Measurements from ENCODE around the gene FBXW7. TPM values are rescaled to one million over a fixed set of nuclear protein-coding genes. Genes with fewer than 3 reads are reported as not detected.

FBXW7 gene
- total and polyA plus RNA-seq, 2 of the 13 experiments (the other 11 are each of a cell fraction or from before 2014, with no cell fraction given), result 5.0 to 40.9 TPM

- intact Hi-C loops (cut with micrococcal nuclease; ENCODE audit: unreplicated experiment) (no loop called here), in situ Hi-C loops (cut with HindIII; ENCODE audit: extremely low pct_ligation_motif_present, low pct_unique_long_range_greater_than_20kb) (no loop called here)
- Histone ChIP-seq H3K4me2 (ENCODE audit: low read depth, low read length) (no peak overlapping the region), H3K9me3 (ENCODE audit: low read length) (no peaks in the 10 kb centered on the region), H3K4me1 (ENCODE audit: insufficient read depth, low read length) (no peaks in the 10 kb centered on the region), H3K27ac (ENCODE audit: extremely low read length, insufficient read depth, low read length) (no peak overlapping the region), H4K20me1 (ENCODE audit: insufficient read depth, low read length) (no peaks in the 10 kb centered on the region), H3K9ac (ENCODE audit: insufficient read depth, low read depth, low read length) (no peak overlapping the region), H3K79me2 (ENCODE audit: insufficient read depth, low read length) (no peaks in the 10 kb centered on the region), H2AFZ (ENCODE audit: low read length) (no peak overlapping the region), H3K27me3 (ENCODE audit: control insufficient read depth in 1 of 2, insufficient read depth in 2 of 2, low read length in 2 of 2) (peaks cover 0 to 3% of the 10 kb centered on the region in 2 experiments; a peak in 1 of 5 replicates), H3K4me3 (replicated peaks in 1 of 3; ENCODE audit: insufficient read depth in 1 of 3, low read depth in 2 of 3, low read length in 3 of 3) (no peak overlapping the region), H3K36me3 (replicated peaks in 1 of 2; ENCODE audit: control insufficient read depth in 1 of 2, insufficient read depth in 2 of 2, low read length in 2 of 2) (no peaks in the 10 kb centered on the region)
- no peak for DNase-seq (ENCODE audit: low spot score)
- POLR2A ChIA-PET, result no interaction called here
- WGBS (ENCODE audit: low lambda C conversion rate), result 5% methylated on average over 6 of the region's 6 CpGs
- BruUV-seq (replicated peaks), result no TSS peak
- CTCF ChIA-PET (ENCODE audit: low intra/inter-chr PET ratio, low total read pairs), result no interaction called here
- FAIRE-seq, result no peak
- no peak for ATAC-seq
- TF ChIP-seq ARNT (IDR thresholded peaks at IDR 0.05) (no peak), ZNF12 (CRISPR knock-in tag; IDR thresholded peaks at IDR 0.05) (no peak), EEA1 (CRISPR knock-in tag; IDR thresholded peaks at IDR 0.05; ENCODE audit: borderline replicate concordance) (no peak), MED1 (CRISPR knock-in tag; IDR thresholded peaks at IDR 0.05) (no peak), ZNF891 (CRISPR knock-in tag; IDR thresholded peaks at IDR 0.05) (no peak), HOXD1 (CRISPR knock-in tag; IDR thresholded peaks at IDR 0.05) (no peak), GATA4 (IDR thresholded peaks at IDR 0.05; ENCODE audit: borderline replicate concordance, low read depth) (no peak), BRF2 (CRISPR knock-in tag; IDR thresholded peaks at IDR 0.05) (no peak), NPAS2 (CRISPR knock-in tag; IDR thresholded peaks at IDR 0.05; ENCODE audit: borderline replicate concordance) (no peak), RBM39 (IDR thresholded peaks at IDR 0.05; ENCODE audit: low read depth, low read length, poor library complexity, severe bottlenecking) (no peak), HDAC1 (CRISPR knock-in tag; IDR thresholded peaks at IDR 0.05) (no peak), ZNF44 (CRISPR knock-in tag; IDR thresholded peaks at IDR 0.05) (no peak)
- TF ChIP-seq, protein P1, sequence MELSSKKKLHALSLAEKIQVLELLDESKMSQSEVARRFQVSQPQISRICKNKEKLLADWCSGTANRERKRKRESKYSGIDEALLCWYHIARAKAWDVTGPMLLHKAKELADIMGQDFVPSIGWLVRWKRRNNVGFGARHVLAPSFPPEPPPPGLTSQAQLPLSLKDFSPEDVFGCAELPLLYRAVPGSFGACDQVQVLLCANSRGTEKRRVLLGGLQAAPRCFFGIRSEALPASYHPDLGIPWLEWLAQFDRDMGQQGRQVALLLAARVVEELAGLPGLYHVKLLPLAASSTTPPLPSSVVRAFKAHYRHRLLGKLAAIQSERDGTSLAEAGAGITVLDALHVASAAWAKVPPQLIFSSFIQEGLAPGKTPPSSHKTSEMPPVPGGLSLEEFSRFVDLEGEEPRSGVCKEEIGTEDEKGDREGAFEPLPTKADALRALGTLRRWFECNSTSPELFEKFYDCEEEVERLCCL (CRISPR knock-in tag; IDR thresholded peaks at IDR 0.05; ENCODE audit: borderline replicate concordance), result no peak
- TF ChIP-seq, protein P2, sequence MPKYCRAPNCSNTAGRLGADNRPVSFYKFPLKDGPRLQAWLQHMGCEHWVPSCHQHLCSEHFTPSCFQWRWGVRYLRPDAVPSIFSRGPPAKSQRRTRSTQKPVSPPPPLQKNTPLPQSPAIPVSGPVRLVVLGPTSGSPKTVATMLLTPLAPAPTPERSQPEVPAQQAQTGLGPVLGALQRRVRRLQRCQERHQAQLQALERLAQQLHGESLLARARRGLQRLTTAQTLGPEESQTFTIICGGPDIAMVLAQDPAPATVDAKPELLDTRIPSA (CRISPR knock-in tag; IDR thresholded peaks at IDR 0.05; ENCODE audit: borderline replicate concordance), result no peak
- TF ChIP-seq, protein P3, sequence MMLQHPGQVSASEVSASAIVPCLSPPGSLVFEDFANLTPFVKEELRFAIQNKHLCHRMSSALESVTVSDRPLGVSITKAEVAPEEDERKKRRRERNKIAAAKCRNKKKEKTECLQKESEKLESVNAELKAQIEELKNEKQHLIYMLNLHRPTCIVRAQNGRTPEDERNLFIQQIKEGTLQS (CRISPR knock-in tag; IDR thresholded peaks at IDR 0.05), result no peak
Measured at GRCh38 chr4:152565333-152565732, 29.4 kb upstream of the FBXW7 start.

Measured in HepG2 (cell line).